Measurements from ENCODE around the gene KCMF1.
A peak's percentile ranks its signal among the peaks of the same experiment; 100 is the strongest.

- TF ChIP-seq POLR2A (IDR thresholded peaks at IDR 0.05) (no peak), EP300 (IDR thresholded peaks at IDR 0.05) (no peak), POLR2AphosphoS5 (IDR thresholded peaks at IDR 0.05) (peak in 3 of 4 donors; percentile 59 to 75 (median 70))
- TF ChIP-seq, protein P1, sequence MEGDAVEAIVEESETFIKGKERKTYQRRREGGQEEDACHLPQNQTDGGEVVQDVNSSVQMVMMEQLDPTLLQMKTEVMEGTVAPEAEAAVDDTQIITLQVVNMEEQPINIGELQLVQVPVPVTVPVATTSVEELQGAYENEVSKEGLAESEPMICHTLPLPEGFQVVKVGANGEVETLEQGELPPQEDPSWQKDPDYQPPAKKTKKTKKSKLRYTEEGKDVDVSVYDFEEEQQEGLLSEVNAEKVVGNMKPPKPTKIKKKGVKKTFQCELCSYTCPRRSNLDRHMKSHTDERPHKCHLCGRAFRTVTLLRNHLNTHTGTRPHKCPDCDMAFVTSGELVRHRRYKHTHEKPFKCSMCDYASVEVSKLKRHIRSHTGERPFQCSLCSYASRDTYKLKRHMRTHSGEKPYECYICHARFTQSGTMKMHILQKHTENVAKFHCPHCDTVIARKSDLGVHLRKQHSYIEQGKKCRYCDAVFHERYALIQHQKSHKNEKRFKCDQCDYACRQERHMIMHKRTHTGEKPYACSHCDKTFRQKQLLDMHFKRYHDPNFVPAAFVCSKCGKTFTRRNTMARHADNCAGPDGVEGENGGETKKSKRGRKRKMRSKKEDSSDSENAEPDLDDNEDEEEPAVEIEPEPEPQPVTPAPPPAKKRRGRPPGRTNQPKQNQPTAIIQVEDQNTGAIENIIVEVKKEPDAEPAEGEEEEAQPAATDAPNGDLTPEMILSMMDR (IDR thresholded peaks at IDR 0.05) = peak; percentile 87 to 96 (median 88)
Observed at GRCh38 chr2:84925724-84926376, 45.1 kb upstream of the KCMF1 start.

Measured in sigmoid colon (tissue), 4 donors.